MG63 (cell line): ENCODE data around the gene ZBTB5. TPM values are rescaled to one million over a fixed set of nuclear protein-coding genes. Genes with fewer than 3 reads are reported as not detected.

Experiments used
- DNase-seq: peaks from one replicate; pipeline ENCODE4 v3.0.0-alpha.2; 2020
- H3K27me3 ChIP-seq: fragments of 250-450 bp; sonication (Bioruptor Pico); 2 replicates; pipeline ENCODE4 v1.5.1; 2020; ENCODE audit warnings: mild to moderate bottlenecking, moderate library complexity
- H3K36me3 ChIP-seq: fragments of 250-450 bp; sonication (Bioruptor Pico); 2 replicates; pipeline ENCODE4 v1.5.1; 2020; ENCODE audit warnings: mild to moderate bottlenecking, moderate library complexity
- H3K4me3 ChIP-seq: fragments of 250-450 bp; sonication (Bioruptor Pico); 2 replicates; pipeline ENCODE4 v1.5.1; 2020; ENCODE audit warnings: mild to moderate bottlenecking, moderate library complexity
- H3K9me3 ChIP-seq: fragments of 250-450 bp; sonication (Bioruptor Pico); 2 replicates; pipeline ENCODE4 v1.5.1; 2020; ENCODE audit warnings: mild to moderate bottlenecking, moderate library complexity
- total RNA-seq: library from RNA; depleted of rRNA; stranded (reverse); fragments of >200 nt; shearing (Covaris generic); gene quantifications from 2 replicates; pipeline ENCODE4 v1.2.3, GENCODE V29; 2014; ENCODE audit warnings: low replicate concordance

Gene ZBTB5
- total RNA-seq, 1 experiment from 2014 or later: 9.1 TPM

GRCh38 chr9:37421914-37422288 lies 43.3 kb downstream of the ZBTB5 start:
- H3K9me3 ChIP-seq: no peaks in the 10 kb centered on the region
- no peaks in the 10 kb centered on the region for H3K27me3 ChIP-seq
- no peak for DNase-seq
- H3K4me3 ChIP-seq: peak overlapping the region; percentile 87
- H3K36me3 ChIP-seq: peaks cover 10% of the 10 kb centered on the region

- H3K9me3 ChIP-seq: no peaks in the 10 kb centered on the region
- H3K27me3 ChIP-seq: no peaks in the 10 kb centered on the region
- DNase-seq: no peak
- H3K4me3 ChIP-seq: no peak overlapping the region
- peaks cover under 1% of the 10 kb centered on the region for H3K36me3 ChIP-seq
These were observed 44.7 kb downstream of the ZBTB5 start for GRCh38 chr9:37420271-37421215.

GRCh38 chr9:37419204-37419603 lies 46.0 kb downstream of the ZBTB5 start:
- Histone ChIP-seq H3K9me3 (no peaks in the 10 kb centered on the region), H3K27me3 (no peaks in the 10 kb centered on the region), H3K4me3 (no peak overlapping the region), H3K36me3 (no peaks in the 10 kb centered on the region; the same call in 1 of the 2 replicates)
- DNase-seq: no peak

- DNase-seq: no peak
- H3K4me3 ChIP-seq: no peak overlapping the region
- H3K9me3 ChIP-seq: no peaks in the 10 kb centered on the region
- H3K27me3 ChIP-seq: no peaks in the 10 kb centered on the region
- H3K36me3 ChIP-seq: no peaks in the 10 kb centered on the region
These were observed 47.2 kb downstream of the ZBTB5 start for GRCh38 chr9:37417857-37418618.

GRCh38 chr9:37417252-37417803 lies 47.9 kb downstream of the ZBTB5 start:
- H3K4me3 ChIP-seq: no peak overlapping the region
- no peaks in the 10 kb centered on the region for H3K27me3 ChIP-seq
- H3K9me3 ChIP-seq: no peaks in the 10 kb centered on the region
- no peak for DNase-seq
- no peaks in the 10 kb centered on the region for H3K36me3 ChIP-seq

- no peaks in the 10 kb centered on the region for H3K36me3 ChIP-seq
- DNase-seq: peak; percentile 66
- no peak overlapping the region for H3K4me3 ChIP-seq
These were observed 50.1 kb downstream of the ZBTB5 start for GRCh38 chr9:37415011-37415719.

GRCh38 chr9:37414503-37414943 lies 50.7 kb downstream of the ZBTB5 start:
- Histone ChIP-seq H3K4me3 (no peak overlapping the region), H3K27me3 (no peaks in the 10 kb centered on the region), H3K9me3 (no peaks in the 10 kb centered on the region), H3K36me3 (no peaks in the 10 kb centered on the region)
- DNase-seq: no peak

More at GRCh38 chr9:37415011-37415719, 50.1 kb downstream of the ZBTB5 start:
- Histone ChIP-seq H3K27me3 (no peaks in the 10 kb centered on the region), H3K9me3 (no peaks in the 10 kb centered on the region)

- DNase-seq: peak; percentile 12
- no peaks in the 10 kb centered on the region for H3K36me3 ChIP-seq
- no peak overlapping the region for H3K4me3 ChIP-seq
- no peaks in the 10 kb centered on the region for H3K9me3 ChIP-seq
- H3K27me3 ChIP-seq: no peaks in the 10 kb centered on the region
These were observed 51.9 kb downstream of the ZBTB5 start for GRCh38 chr9:37413311-37413710.

GRCh38 chr9:37412431-37413151 lies 52.7 kb downstream of the ZBTB5 start:
- peak; percentile 91 for DNase-seq
- H3K9me3 ChIP-seq: no peaks in the 10 kb centered on the region
- H3K27me3 ChIP-seq: no peaks in the 10 kb centered on the region
- H3K4me3 ChIP-seq: no peak overlapping the region
- no peaks in the 10 kb centered on the region for H3K36me3 ChIP-seq

GRCh38 chr9:37410969-37411785 lies 54.1 kb downstream of the ZBTB5 start:
- Histone ChIP-seq H3K36me3 (no peaks in the 10 kb centered on the region), H3K27me3 (no peaks in the 10 kb centered on the region), H3K9me3 (no peaks in the 10 kb centered on the region), H3K4me3 (no peak overlapping the region)
- peak; percentile 35 for DNase-seq

GRCh38 chr9:37410354-37410861 lies 54.8 kb downstream of the ZBTB5 start:
- DNase-seq: no peak
- Histone ChIP-seq H3K9me3 (no peaks in the 10 kb centered on the region), H3K4me3 (no peak overlapping the region), H3K27me3 (no peaks in the 10 kb centered on the region), H3K36me3 (no peaks in the 10 kb centered on the region)

GRCh38 chr9:37408933-37409710 lies 56.1 kb downstream of the ZBTB5 start:
- DNase-seq: no peak
- H3K27me3 ChIP-seq: no peaks in the 10 kb centered on the region
- no peaks in the 10 kb centered on the region for H3K36me3 ChIP-seq
- no peaks in the 10 kb centered on the region for H3K9me3 ChIP-seq
- H3K4me3 ChIP-seq: no peak overlapping the region

- no peaks in the 10 kb centered on the region for H3K36me3 ChIP-seq
These were observed 57.8 kb downstream of the ZBTB5 start for GRCh38 chr9:37407468-37407867.

GRCh38 chr9:37406603-37407401 lies 58.4 kb downstream of the ZBTB5 start:
- no peaks in the 10 kb centered on the region for H3K9me3 ChIP-seq
- H3K4me3 ChIP-seq: no peak overlapping the region
- H3K36me3 ChIP-seq: no peaks in the 10 kb centered on the region
- no peak for DNase-seq
- no peaks in the 10 kb centered on the region for H3K27me3 ChIP-seq

More at GRCh38 chr9:37407468-37407867, 57.8 kb downstream of the ZBTB5 start:
- Histone ChIP-seq H3K27me3 (no peaks in the 10 kb centered on the region), H3K9me3 (no peaks in the 10 kb centered on the region), H3K4me3 (no peak overlapping the region)
- no peak for DNase-seq
